A673 (cell line): ENCODE measurements around the gene KCNQ4.

Source experiments
- CTCF ChIP-seq: fragments of 300-800, 200-600 bp; sonication (generic); conservative IDR thresholded peaks from 2 replicates; pipeline ENCODE4 v1.5.1; 2017; ENCODE audit warnings: low read depth, mild to moderate bottlenecking, antibody characterized with exemption, low read length, moderate library complexity, mixed read lengths
- EZH2 ChIP-seq: fragments of 200-600 bp; sonication (generic); IDR thresholded peaks from 2 replicates; pipeline ENCODE4 v1.6.1; 2017; ENCODE audit warnings: borderline replicate concordance, low read depth, mild to moderate bottlenecking, mixed read lengths, antibody characterized with exemption, low read length; ENCODE audit not compliant: poor library complexity, severe bottlenecking

- TF ChIP-seq CTCF (no peak), EZH2 (no peak)
These were observed 94.1 kb downstream of the KCNQ4 start for GRCh38 chr1:40877698-40878097.
